Mammary epithelial cell (primary cell): ENCODE measurements around the gene DENND5A.

Experiments
- CTCF ChIP-seq, 2 donors: IDR thresholded peaks in 1 of 2; conservative IDR thresholded peaks in 1 of 2; 2 replicates each; pipeline ENCODE4 v1.5.1; 2011 to 2012; ENCODE audit warnings: inconsistent platforms in 2 of 2, low read length in 2 of 2, mild to moderate bottlenecking in 2 of 2, control low read depth in 1 of 2, low read depth in 1 of 2; ENCODE audit not compliant: insufficient read depth in 1 of 2; ENCODE audit errors: extremely low read depth in 1 of 2
- EZH2 ChIP-seq: IDR thresholded peaks from 2 replicates; pipeline ENCODE4 v1.6.1; 2012; ENCODE audit warnings: low read length, inconsistent platforms, borderline replicate concordance

- TF ChIP-seq CTCF (conservative IDR thresholded peaks at IDR 0.05 in 1 of 2, IDR thresholded peaks at IDR 0.05 in 1 of 2; ENCODE audit: extremely low read depth in 1 of 2, insufficient read depth in 1 of 2, low read depth in 1 of 2, low read length in 2 of 2) (no peak), EZH2 (no peak)
Measured at GRCh38 chr11:9208726-9209501, 56.2 kb downstream of the DENND5A start.
